H1 (cell line): Measurements from ENCODE around the gene GANAB. TPM values are rescaled to one million over a fixed set of nuclear protein-coding genes. Genes with fewer than 3 reads are reported as not detected.

Experiments used
- CTCF ChIA-PET: fragments of 300-600 bp; sonication (Branson Sonifier 250); formaldehyde crosslinking; loops from one replicate; lab custom pipeline; 2021; ENCODE audit not compliant: partially characterized antibody; lab: Charles Lee
- POLR2A ChIA-PET: fragments of 300-600 bp; sonication (Branson Sonifier 250); formaldehyde crosslinking; loops from one replicate; lab custom pipeline; 2021; ENCODE audit warnings: inconsistent platforms; ENCODE audit not compliant: partially characterized antibody; lab: Charles Lee
- DNase-seq, 2 experiments: peaks; one replicate each; pipeline versions ENCODE4 v3.0.0 to v3.0.0-alpha.2; 2010 to 2022; ENCODE audit warnings: low spot score in 2 of 2, low read depth in 1 of 2, mixed read lengths in 1 of 2
- FAIRE-seq: peaks from 2 replicates; lab custom pipeline; 2011; peaks lifted over from hg19 to GRCh38; lab: Jason Lieb, UNC
- H2AFZ ChIP-seq: 2 replicates; pipeline ENCODE4 v1.8.1; 2012; ENCODE audit warnings: low read length, inconsistent platforms
- H2AK5ac ChIP-seq: 2 replicates; pipeline ENCODE4 v1.6.1; 2013; ENCODE audit warnings: low read depth, low read length
- H2BK120ac ChIP-seq: replicated peaks from 2 replicates; pipeline ENCODE3; 2013; ENCODE audit warnings: low read depth, low read length, inconsistent platforms
- H2BK12ac ChIP-seq: 2 replicates; pipeline ENCODE4 v1.6.1; 2013; ENCODE audit warnings: low read depth, low read length
- H2BK15ac ChIP-seq: 2 replicates; pipeline ENCODE4 v1.6.1; 2013; ENCODE audit warnings: low read length
- H2BK20ac ChIP-seq: 2 replicates; pipeline ENCODE4 v1.6.1; 2013; ENCODE audit warnings: low read length
- H2BK5ac ChIP-seq: 2 replicates; pipeline ENCODE4 v1.6.1; 2013; ENCODE audit warnings: low read depth, low read length
- H3K14ac ChIP-seq: 2 replicates; pipeline ENCODE4 v1.6.1; 2013; ENCODE audit warnings: inconsistent platforms; ENCODE audit not compliant: insufficient read length
- H3K18ac ChIP-seq: 2 replicates; pipeline ENCODE4 v1.6.1; 2013; ENCODE audit warnings: low read length; ENCODE audit errors: extremely low read depth
- H3K23ac ChIP-seq: 2 replicates; pipeline ENCODE4 v1.6.1; 2013; ENCODE audit warnings: inconsistent platforms; ENCODE audit not compliant: insufficient read length
- H3K23me2 ChIP-seq: 2 replicates; pipeline ENCODE4 v1.6.1; 2013; ENCODE audit warnings: low read depth, low read length
- H3K27ac ChIP-seq: 2 replicates; pipeline ENCODE4 v1.6.1; 2011; ENCODE audit warnings: low read depth, low read length, inconsistent platforms
- H3K27me3 ChIP-seq, 4 experiments: replicated peaks in 1 of 4; 1 replicate in 1 of 4; 2 replicates in 3 of 4; pipeline versions ENCODE4 v1.6.1 to v1.8.1; 2011 to 2013; ENCODE audit warnings: low read length in 3 of 4, mild to moderate bottlenecking in 3 of 4, inconsistent platforms in 2 of 4, mixed read lengths in 2 of 4, moderate library complexity in 1 of 4; ENCODE audit not compliant: control insufficient read depth in 3 of 4, insufficient read depth in 3 of 4; ENCODE audit errors: extremely low read depth in 1 of 4
- H3K36me3 ChIP-seq, 4 experiments: 2 replicates each; pipeline versions ENCODE4 v1.6.1 to v1.8.1; 2011 to 2013; ENCODE audit warnings: mild to moderate bottlenecking in 4 of 4, low read length in 3 of 4, moderate library complexity in 2 of 4, control low read depth in 1 of 4, inconsistent platforms in 1 of 4; ENCODE audit not compliant: insufficient read depth in 4 of 4, control insufficient read depth in 2 of 4
- H3K4ac ChIP-seq: replicated peaks from 2 replicates; pipeline ENCODE3; 2013; ENCODE audit warnings: low read length, low read depth, mixed read lengths, inconsistent platforms; ENCODE audit not compliant: insufficient read length
- H3K4me1 ChIP-seq, 4 experiments: replicated peaks in 1 of 4; 1 replicate in 1 of 4; 2 replicates in 3 of 4; pipeline versions ENCODE4 v1.6.1 to v1.8.1; 2011 to 2013; ENCODE audit warnings: low read length in 3 of 4, inconsistent platforms in 2 of 4, mixed read lengths in 1 of 4; ENCODE audit not compliant: insufficient read depth in 4 of 4, control insufficient read depth in 3 of 4
- H3K4me2 ChIP-seq, 2 experiments: 2 replicates each; pipeline versions ENCODE4 v1.6.1 to v1.8.1; 2011 to 2013; ENCODE audit warnings: low read depth in 2 of 2, low read length in 2 of 2, control low read depth in 1 of 2, inconsistent platforms in 1 of 2, mild to moderate bottlenecking in 1 of 2; ENCODE audit not compliant: insufficient read depth in 1 of 2
- H3K4me3 ChIP-seq, 4 experiments: fragments of 200-600, 300-600 bp in 1 of 4; sonication (generic), shearing (Covaris generic), sonication (Bioruptor Twin) in 1 of 4; 2 replicates each; pipeline versions ENCODE4 v1.5.1 to v1.8.1; 2011 to 2016; ENCODE audit warnings: low read length in 4 of 4, low read depth in 3 of 4, control low read depth in 2 of 4, inconsistent platforms in 2 of 4, mild to moderate bottlenecking in 2 of 4, mixed read lengths in 1 of 4, moderate library complexity in 1 of 4; ENCODE audit not compliant: insufficient read depth in 2 of 4; ENCODE audit errors: extremely low read depth in 1 of 4
- H3K56ac ChIP-seq: replicated peaks from 2 replicates; pipeline ENCODE3; 2013; ENCODE audit warnings: low read depth, mild to moderate bottlenecking, mixed read lengths, low read length, inconsistent platforms; ENCODE audit not compliant: insufficient read length
- H3K79me1 ChIP-seq: 2 replicates; pipeline ENCODE4 v1.6.1; 2013; ENCODE audit warnings: low read depth, low read length, control low read depth
- H3K79me2 ChIP-seq, 2 experiments: 2 replicates each; pipeline versions ENCODE4 v1.6.1 to v1.8.1; 2012 to 2013; ENCODE audit warnings: low read length in 2 of 2, mild to moderate bottlenecking in 2 of 2, inconsistent platforms in 1 of 2; ENCODE audit not compliant: insufficient read depth in 2 of 2, control insufficient read depth in 1 of 2
- H3K9ac ChIP-seq, 4 experiments: replicated peaks in 1 of 4; 1 replicate in 1 of 4; 2 replicates in 3 of 4; pipeline versions ENCODE4 v1.6.1 to v1.8.1; 2011 to 2013; ENCODE audit warnings: low read depth in 3 of 4, low read length in 3 of 4, control low read depth in 2 of 4, mild to moderate bottlenecking in 2 of 4, moderate library complexity in 2 of 4, inconsistent platforms in 1 of 4; ENCODE audit errors: extremely low read depth in 1 of 4
- H3K9me3 ChIP-seq, 2 experiments: 2 replicates each; pipeline versions ENCODE4 v1.6.1 to v1.8.1; 2012 to 2013; ENCODE audit warnings: mild to moderate bottlenecking in 2 of 2, moderate library complexity in 2 of 2, control low read depth in 1 of 2, inconsistent platforms in 1 of 2, low read depth in 1 of 2, low read length in 1 of 2, mixed read lengths in 1 of 2; ENCODE audit not compliant: insufficient read depth in 2 of 2
- H4K20me1 ChIP-seq, 2 experiments: replicated peaks in 1 of 2; 2 replicates each; pipeline versions ENCODE3 to v1.8.1; 2011 to 2013; ENCODE audit warnings: inconsistent platforms in 2 of 2, low read length in 2 of 2, mild to moderate bottlenecking in 1 of 2; ENCODE audit not compliant: insufficient read depth in 2 of 2, control insufficient read depth in 1 of 2
- H4K5ac ChIP-seq: 2 replicates; pipeline ENCODE4 v1.6.1; 2013; ENCODE audit warnings: low read length, low read depth, mixed read lengths, inconsistent platforms; ENCODE audit not compliant: insufficient read length
- H4K8ac ChIP-seq: 2 replicates; pipeline ENCODE4 v1.8.0; 2013; ENCODE audit warnings: mild to moderate bottlenecking, moderate library complexity, low read length, inconsistent platforms; ENCODE audit not compliant: insufficient read depth; ENCODE audit errors: extremely low read depth
- H4K91ac ChIP-seq: replicated peaks from 2 replicates; pipeline ENCODE3; 2013; ENCODE audit warnings: low read length, mixed read lengths, inconsistent platforms; ENCODE audit not compliant: insufficient read length
- MAFK ChIP-seq: IDR thresholded peaks from 2 replicates; pipeline ENCODE4 v1.6.1; 2012; ENCODE audit warnings: low read depth, mild to moderate bottlenecking, improper control_type of control experiment, low read length
- WGBS, 2 experiments: shearing (Covaris generic) in 1 of 2; methylation state at CpG; one replicate each; pipeline versions ENCODE4 v1.1.6 to v1.1.7; 2013 to 2015; ENCODE audit warnings: low lambda C conversion rate in 2 of 2, mixed read lengths in 2 of 2, inconsistent platforms in 1 of 2, low coverage in 1 of 2, missing lambda C conversion rate in 1 of 2; ENCODE audit not compliant: insufficient replicate concordance in 2 of 2, insufficient coverage in 1 of 2, insufficient read length in 1 of 2; ENCODE audit errors: extremely low coverage in 1 of 2, missing lambda C conversion rate in 1 of 2; 5-methylcytosine and 5-hydroxymethylcytosine counted together
- polyA plus RNA-seq, 7 experiments: library from polyadenylated mRNA; depleted of rRNA in 3 of 7; stranded (reverse) in 5 of 7; unstranded in 2 of 7; fragments of >200 nt in 5 of 7; fragments of 200-250 nt in 2 of 7; gene quantifications; 1 replicate in 5 of 7; 2 replicates in 1 of 7; 4 replicates in 1 of 7; pipeline versions ENCODE4 v1.2.1 to v1.2.3, GENCODE V29; 2011 to 2013; ENCODE audit warnings: missing spikeins in 2 of 7, mixed read lengths in 2 of 7
- total RNA-seq: library from RNA; stranded (reverse); fragmentation: NEBNext Ultra II Directional; extraction: Animal tissue kit (Norgen Biotek cat#: 25700); gene quantifications from 2 replicates; pipeline ENCODE4 v1.2.1, GENCODE V29; 2021

The GANAB gene
- total and polyA plus RNA-seq, 2 of the 8 experiments (the other 6 are each of a cell fraction or from before 2014, with no cell fraction given), result 289 to 330 TPM

DNA sequence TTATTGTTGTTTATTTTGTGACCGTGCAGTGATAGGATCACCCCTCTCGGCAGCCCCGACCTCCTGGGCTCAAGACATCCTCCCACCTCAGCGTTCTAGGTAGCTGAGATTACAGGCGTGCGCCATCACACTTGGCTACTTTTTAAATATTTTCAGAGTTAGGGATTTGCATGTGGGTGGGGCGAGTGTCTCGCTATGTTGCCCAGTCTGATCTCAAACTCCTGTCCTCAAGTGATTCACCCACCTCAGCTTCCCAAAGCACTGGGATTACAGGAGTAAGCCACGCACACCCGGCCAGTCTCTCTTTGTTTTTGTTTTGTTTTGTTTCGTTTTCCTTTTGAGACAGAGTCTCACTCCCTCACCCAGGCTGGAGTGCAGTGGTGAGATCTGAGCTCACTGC, 7.9 kb upstream of the GANAB start:
- Histone ChIP-seq H3K79me1 (peaks cover 7% of the 10 kb centered on the region; the same call in 1 of the 2 replicates), H2BK12ac (no peak overlapping the region), H3K4me1 (no peaks in the 10 kb centered on the region), H3K27ac (no peak overlapping the region), H3K23ac (no peak overlapping the region), H3K23me2 (peaks cover 3% of the 10 kb centered on the region), H3K4me3 (no peak overlapping the region), H2BK120ac (no peak overlapping the region), H3K9ac (no peak overlapping the region; a peak in 1 of 7 replicates), H3K79me2 (peaks cover 7 to 23% of the 10 kb centered on the region in 2 experiments), H3K9me3 (no peaks in the 10 kb centered on the region), H3K27me3 (no peaks in the 10 kb centered on the region), H4K8ac (peak overlapping the region; percentile 35; the same call in 1 of the 2 replicates), H4K91ac (no peak overlapping the region), H4K5ac (no peak overlapping the region), H3K4ac (no peak overlapping the region), H2BK20ac (no peak overlapping the region), H3K18ac (no peak overlapping the region), H2BK15ac (no peak overlapping the region), H3K14ac (no peak overlapping the region), H2AFZ (no peak overlapping the region), H2AK5ac (no peak overlapping the region), H3K4me2 (no peak overlapping the region; a peak in 1 of 4 replicates), H3K56ac (no peak overlapping the region), H3K36me3 (peaks cover 0 to 6% (median 2%) of the 10 kb centered on the region in 4 experiments; a peak in 4 of 8 replicates), H4K20me1 (peaks cover 0 to 8% of the 10 kb centered on the region in 2 experiments), H2BK5ac (no peak overlapping the region)
- 96% methylated on average over 11 of the region's 11 CpGs; no CpG with 5 or more reads in 1 of the 2 experiments for WGBS, 2 experiments
- TF ChIP-seq MAFK, result no peak
- POLR2A ChIA-PET, result interaction anchor here (1.0 to 50.4 kb wide), 4 partner anchors 32 to 201 kb away, joined by 3 to 2041 read pairs (median 6); partner anchors contain the start of genes BSCL2, C11orf98, CSKMT and GNG3
- no peak for FAIRE-seq
- DNase-seq, result no peak
- CTCF ChIA-PET, result interaction anchor here (1.5 kb wide), 1 partner anchor 8 kb away, joined by 4 read pairs; no protein-coding TSS in a partner anchor
